MM.1S (cell line): ENCODE data around the gene SLC27A2.

ENCODE experiments used
- DNase-seq: peaks from one replicate; pipeline ENCODE4 v3.0.0-alpha.2; 2015
- H2AFZ ChIP-seq: fragments of 300-600 bp; sonication (generic); 2 replicates; pipeline ENCODE4 v1.6.0; 2016; ENCODE audit warnings: antibody characterized with exemption, low read length
- H3F3A ChIP-seq: fragments of 300-600 bp; sonication (generic); 2 replicates; pipeline ENCODE4 v1.6.1; 2016; ENCODE audit warnings: mild to moderate bottlenecking, antibody characterized with exemption, low read length, moderate library complexity, mixed read lengths; ENCODE audit not compliant: insufficient read depth
- H3K27ac ChIP-seq: fragments of 300-600 bp; sonication (generic); 2 replicates; pipeline ENCODE4 v1.5.1; 2016; ENCODE audit warnings: mild to moderate bottlenecking, low read length
- H3K27me3 ChIP-seq: fragments of 300-600 bp; sonication (generic); replicated peaks from 2 replicates; pipeline ENCODE4 v1.6.0; 2016; ENCODE audit warnings: low read length; ENCODE audit not compliant: insufficient read depth
- H3K36me3 ChIP-seq: fragments of 300-600 bp; sonication (generic); replicated peaks from 2 replicates; pipeline ENCODE4 v1.6.1; 2016; ENCODE audit warnings: mild to moderate bottlenecking, low read length, mixed read lengths; ENCODE audit not compliant: insufficient read depth
- H3K4me1 ChIP-seq: fragments of 300-600 bp; sonication (generic); 2 replicates; pipeline ENCODE4 v1.6.1; 2016; ENCODE audit warnings: low read length, mixed read lengths
- H3K4me2 ChIP-seq: fragments of 300-600 bp; sonication (generic); 2 replicates; pipeline ENCODE4 v1.6.0; 2016; ENCODE audit warnings: low read depth, low read length
- H3K4me3 ChIP-seq: fragments of 300-600 bp; sonication (generic); 2 replicates; pipeline ENCODE4 v1.5.1; 2016; ENCODE audit warnings: low read length, mixed read lengths
- H3K79me2 ChIP-seq: fragments of 300-600 bp; sonication (generic); 2 replicates; pipeline ENCODE4 v1.6.1; 2016; ENCODE audit warnings: mixed run types, low read length, mixed read lengths
- H3K9ac ChIP-seq: fragments of 300-600 bp; sonication (generic); 2 replicates; pipeline ENCODE4 v1.6.1; 2016; ENCODE audit warnings: low read length, mixed read lengths
- H3K9me2 ChIP-seq: fragments of 300-600 bp; sonication (generic); replicated peaks from 2 replicates; pipeline ENCODE4 v1.6.1; 2016; ENCODE audit warnings: mild to moderate bottlenecking, low read length, mixed read lengths; ENCODE audit not compliant: insufficient read depth
- H3K9me3 ChIP-seq: fragments of 300-600 bp; sonication (generic); replicated peaks from 2 replicates; pipeline ENCODE4 v1.6.1; 2016; ENCODE audit warnings: mild to moderate bottlenecking, low read length, mixed read lengths; ENCODE audit not compliant: insufficient read depth
- H4K20me1 ChIP-seq: fragments of 300-600 bp; sonication (generic); 2 replicates; pipeline ENCODE4 v1.6.1; 2016; ENCODE audit warnings: mild to moderate bottlenecking, low read length, moderate library complexity, mixed read lengths; ENCODE audit not compliant: insufficient read depth
- CTCF ChIP-seq: fragments of 300-600 bp; sonication (generic); IDR thresholded peaks from 2 replicates; pipeline ENCODE4 v1.5.1; 2016; ENCODE audit warnings: antibody characterized with exemption, low read length, mixed read lengths
- EZH2 ChIP-seq: fragments of 300-600 bp; sonication (generic); optimal IDR thresholded peaks from 2 replicates; pipeline ENCODE3; 2017; ENCODE audit warnings: low read depth, mild to moderate bottlenecking, antibody characterized with exemption, low read length, mixed read lengths
- EZH2phosphoT487 ChIP-seq: fragments of 300-600 bp; sonication (generic); IDR thresholded peaks from 2 replicates; pipeline ENCODE4 v1.6.1; 2018; ENCODE audit warnings: antibody characterized with exemption, low read length

The SLC27A2 gene

GRCh38 chr15:50241684-50242450 is 59.9 kb downstream of the SLC27A2 start:
- Histone ChIP-seq H3K36me3 (no peaks in the 10 kb centered on the region), H3K4me2 (no peak overlapping the region), H3F3A (no peaks in the 10 kb centered on the region), H3K9ac (no peak overlapping the region), H3K4me3 (no peak overlapping the region), H2AFZ (no peak overlapping the region), H3K27me3 (no peaks in the 10 kb centered on the region), H3K4me1 (no peaks in the 10 kb centered on the region), H3K79me2 (no peaks in the 10 kb centered on the region), H3K9me3 (no peaks in the 10 kb centered on the region), H3K27ac (no peak overlapping the region), H3K9me2 (no peaks in the 10 kb centered on the region), H4K20me1 (no peaks in the 10 kb centered on the region)
- DNase-seq = no peak
- TF ChIP-seq CTCF (no peak), EZH2phosphoT487 (no peak), EZH2 (no peak)

GRCh38 chr15:50244153-50244552 is 62.2 kb downstream of the SLC27A2 start:
- H2AFZ ChIP-seq = no peak overlapping the region
- no peaks in the 10 kb centered on the region for H3K9me2 ChIP-seq
- H3K27me3 ChIP-seq = no peaks in the 10 kb centered on the region
- H3K4me1 ChIP-seq = peaks cover 14% of the 10 kb centered on the region
- H3K4me3 ChIP-seq = no peak overlapping the region
- H3F3A ChIP-seq = no peaks in the 10 kb centered on the region
- no peaks in the 10 kb centered on the region for H4K20me1 ChIP-seq
- H3K9ac ChIP-seq = no peak overlapping the region
- no peak for DNase-seq
- no peaks in the 10 kb centered on the region for H3K36me3 ChIP-seq
- H3K79me2 ChIP-seq = no peaks in the 10 kb centered on the region
- no peak overlapping the region for H3K27ac ChIP-seq
- TF ChIP-seq EZH2phosphoT487 = no peak
- TF ChIP-seq EZH2 = no peak
- TF ChIP-seq CTCF = no peak
- no peak overlapping the region for H3K4me2 ChIP-seq
- H3K9me3 ChIP-seq = no peaks in the 10 kb centered on the region

DNA sequence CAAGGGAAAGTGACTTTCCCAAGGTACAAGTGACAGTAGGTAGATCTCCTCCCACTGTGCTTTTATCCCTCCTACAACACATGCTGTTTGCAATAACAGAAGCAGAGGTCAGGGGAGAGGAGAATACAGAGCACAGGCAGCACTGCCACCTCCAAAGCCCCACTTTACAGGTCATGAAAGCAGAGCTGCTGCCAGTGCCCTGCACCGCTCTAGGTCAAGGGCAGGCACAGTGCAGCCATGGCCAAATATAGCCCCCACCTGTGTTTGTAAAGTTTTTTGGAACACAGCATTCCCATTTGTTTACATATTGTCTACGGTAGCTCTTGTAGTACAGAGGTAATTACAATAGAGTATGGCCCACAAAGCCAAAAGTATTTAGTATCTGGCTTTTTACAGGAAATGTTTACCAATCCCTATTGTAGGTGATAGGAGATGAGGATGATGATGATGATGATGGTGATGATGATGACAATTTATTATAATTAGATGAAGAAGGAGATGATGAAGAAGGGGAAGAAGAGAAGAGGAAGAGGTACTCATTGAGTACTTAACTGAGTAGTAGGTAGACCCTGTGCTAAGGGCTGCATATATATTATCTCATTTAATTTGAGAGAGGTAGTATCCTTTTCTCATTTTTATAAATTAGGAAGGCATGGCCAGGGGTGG is 63.1 kb downstream of the SLC27A2 start:
- Histone ChIP-seq H3K36me3 (no peaks in the 10 kb centered on the region), H3K27ac (no peak overlapping the region), H3K9me3 (no peaks in the 10 kb centered on the region), H3K4me2 (no peak overlapping the region), H3K9ac (no peak overlapping the region), H3K79me2 (no peaks in the 10 kb centered on the region), H3K9me2 (no peaks in the 10 kb centered on the region), H3K27me3 (no peaks in the 10 kb centered on the region), H4K20me1 (no peaks in the 10 kb centered on the region), H2AFZ (no peak overlapping the region), H3F3A (no peaks in the 10 kb centered on the region), H3K4me1 (peaks cover 14% of the 10 kb centered on the region), H3K4me3 (no peak overlapping the region)
- TF ChIP-seq EZH2phosphoT487 (no peak), CTCF (no peak)
- no peak for DNase-seq
